Sigmoid colon (tissue), 3 donors: Measurements from ENCODE around the gene SRD5A1.

Source experiments
- CTCF ChIP-seq, 4 experiments: fragments of 450-650 bp in 3 of 4; fragments of 200-600 bp in 1 of 4; IDR thresholded peaks; one replicate each; pipeline ENCODE4 v1.5.1; 2016 to 2019; ENCODE audit warnings: antibody characterized with exemption in 4 of 4, mild to moderate bottlenecking in 3 of 4, moderate library complexity in 2 of 4
- POLR2A ChIP-seq, 2 donors: fragments of 450-650 bp; IDR thresholded peaks; one replicate each; pipeline ENCODE4 v1.6.1; 2016; ENCODE audit warnings: antibody characterized with exemption in 2 of 2, mild to moderate bottlenecking in 2 of 2, moderate library complexity in 2 of 2

- no peak for TF ChIP-seq CTCF (IDR thresholded peaks at IDR 0.05)
- TF ChIP-seq POLR2A (IDR thresholded peaks at IDR 0.05) = no peak
Measured at GRCh38 chr5:6591671-6592288, 41.5 kb upstream of the SRD5A1 start.
